Caco-2 (cell line): ENCODE results near the gene BTBD9. TPM values are rescaled to one million over a fixed set of nuclear protein-coding genes. Genes with fewer than 3 reads are reported as not detected.
"Not testable (repeated sequence)": the region's sequence is repeated elsewhere in the genome, so short reads cannot be mapped to it uniquely, and the experiment has no call there.

Experiments used
- BruUV-seq: library from RNA; stranded (reverse); fragments of 400-500 nt; replicated peaks from 2 replicates; lab custom pipeline; 2021; lab: Mats Ljungman, UMichigan
- CTCF ChIA-PET: fragments of 300-600 bp; sonication (Branson Sonifier 250); formaldehyde crosslinking; loops from one replicate; lab custom pipeline; 2022; ENCODE audit warnings: antibody characterized with exemption; lab: Charles Lee
- POLR2A ChIA-PET: fragments of 300-600 bp; sonication (Branson Sonifier 250); formaldehyde crosslinking; loops from one replicate; lab custom pipeline; 2022; ENCODE audit warnings: antibody characterized with exemption; lab: Charles Lee
- DNase-seq, 2 experiments: peaks; one replicate each; pipeline versions ENCODE4 v3.0.0 to v3.0.0-alpha.2; 2020 to 2022
- H3K27me3 ChIP-seq: replicated peaks from 2 replicates; pipeline ENCODE4 v1.6.0; 2011; ENCODE audit warnings: low read length; ENCODE audit not compliant: control insufficient read depth, insufficient read depth
- H3K36me3 ChIP-seq: 2 replicates; pipeline ENCODE4 v1.5.1; 2011; ENCODE audit warnings: low read length; ENCODE audit not compliant: control insufficient read depth, insufficient read depth
- H3K4me1 ChIP-seq: fragments of 250-450 bp; sonication (Bioruptor Pico); 2 replicates; pipeline ENCODE4 v1.5.1; 2020; ENCODE audit warnings: mild to moderate bottlenecking
- H3K4me3 ChIP-seq: 2 replicates; pipeline ENCODE4 v1.5.1; 2011; ENCODE audit warnings: low read depth, mild to moderate bottlenecking, control low read depth, low read length
- H3K9me3 ChIP-seq: fragments of 250-450 bp; sonication (Bioruptor Pico); 2 replicates; pipeline ENCODE4 v1.5.1; 2020; ENCODE audit warnings: mild to moderate bottlenecking, moderate library complexity
- H3K27ac Mint-ChIP-seq: one replicate; pipeline ENCODE4 v1.8.0; 2022; ENCODE audit warnings: mixed read lengths; ENCODE audit not compliant: unreplicated experiment
- H3K27me3 Mint-ChIP-seq: one replicate; pipeline ENCODE4 v1.8.0; 2022; ENCODE audit warnings: mixed read lengths; ENCODE audit not compliant: insufficient read depth, unreplicated experiment
- H3K36me3 Mint-ChIP-seq: one replicate; pipeline ENCODE4 v1.8.0; 2022; ENCODE audit warnings: mild to moderate bottlenecking, mixed read lengths; ENCODE audit not compliant: insufficient read depth, unreplicated experiment
- H3K4me1 Mint-ChIP-seq: one replicate; pipeline ENCODE4 v1.8.0; 2022; ENCODE audit warnings: low read depth, mixed read lengths; ENCODE audit not compliant: unreplicated experiment
- H3K4me3 Mint-ChIP-seq: one replicate; pipeline ENCODE4 v1.8.0; 2022; ENCODE audit warnings: mild to moderate bottlenecking, moderate library complexity, mixed read lengths; ENCODE audit not compliant: unreplicated experiment
- H3K9me3 Mint-ChIP-seq: one replicate; pipeline ENCODE4 v1.8.0; 2022; ENCODE audit warnings: mixed read lengths; ENCODE audit not compliant: unreplicated experiment
- intact Hi-C: fragments of 100-400 bp; cut with micrococcal nuclease; formaldehyde crosslinking; loops from one replicate; pipeline ENCODE4 v1.10.0; 2022; ENCODE audit not compliant: unreplicated experiment
- total RNA-seq: library from RNA; stranded (reverse); gene quantifications from 2 replicates; pipeline ENCODE4 v1.2.3, GENCODE V29; 2022
- TF ChIP-seq, protein P1 (sequence below), 2 experiments: fragments of 200-600 bp in 1 of 2; IDR thresholded peaks; 1 replicate in 1 of 2; 2 replicates in 1 of 2; pipeline versions ENCODE4 v1.5.1 to v1.8.0; 2011 to 2022; ENCODE audit warnings: antibody characterized with exemption in 1 of 2, control low read depth in 1 of 2, inconsistent platforms in 1 of 2, low read depth in 1 of 2, low read length in 1 of 2, mild to moderate bottlenecking in 1 of 2, moderate library complexity in 1 of 2; ENCODE audit not compliant: insufficient read depth in 1 of 2, severe bottlenecking in 1 of 2, unreplicated experiment in 1 of 2

BTBD9 gene
- total RNA-seq, 1 experiment from 2014 or later, result 19.6 TPM

GRCh38 chr6:38349221-38349620, 290.5 kb downstream of the BTBD9 start:
- no TSS peak for BruUV-seq
- Mint-ChIP-seq H3K27ac (no peak overlapping the region), H3K4me1 (no peaks in the 10 kb centered on the region), H3K9me3 (no peaks in the 10 kb centered on the region), H3K4me3 (no peak overlapping the region), H3K36me3 (peaks cover 7% of the 10 kb centered on the region), H3K27me3 (no peaks in the 10 kb centered on the region)
- no peaks in the 10 kb centered on the region for H3K36me3 ChIP-seq
- H3K9me3 ChIP-seq, result no peaks in the 10 kb centered on the region
- no peaks in the 10 kb centered on the region for H3K4me1 ChIP-seq
- no peak overlapping the region for H3K4me3 ChIP-seq
- H3K27me3 ChIP-seq, result no peaks in the 10 kb centered on the region
- TF ChIP-seq, protein P1, sequence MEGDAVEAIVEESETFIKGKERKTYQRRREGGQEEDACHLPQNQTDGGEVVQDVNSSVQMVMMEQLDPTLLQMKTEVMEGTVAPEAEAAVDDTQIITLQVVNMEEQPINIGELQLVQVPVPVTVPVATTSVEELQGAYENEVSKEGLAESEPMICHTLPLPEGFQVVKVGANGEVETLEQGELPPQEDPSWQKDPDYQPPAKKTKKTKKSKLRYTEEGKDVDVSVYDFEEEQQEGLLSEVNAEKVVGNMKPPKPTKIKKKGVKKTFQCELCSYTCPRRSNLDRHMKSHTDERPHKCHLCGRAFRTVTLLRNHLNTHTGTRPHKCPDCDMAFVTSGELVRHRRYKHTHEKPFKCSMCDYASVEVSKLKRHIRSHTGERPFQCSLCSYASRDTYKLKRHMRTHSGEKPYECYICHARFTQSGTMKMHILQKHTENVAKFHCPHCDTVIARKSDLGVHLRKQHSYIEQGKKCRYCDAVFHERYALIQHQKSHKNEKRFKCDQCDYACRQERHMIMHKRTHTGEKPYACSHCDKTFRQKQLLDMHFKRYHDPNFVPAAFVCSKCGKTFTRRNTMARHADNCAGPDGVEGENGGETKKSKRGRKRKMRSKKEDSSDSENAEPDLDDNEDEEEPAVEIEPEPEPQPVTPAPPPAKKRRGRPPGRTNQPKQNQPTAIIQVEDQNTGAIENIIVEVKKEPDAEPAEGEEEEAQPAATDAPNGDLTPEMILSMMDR (IDR thresholded peaks at IDR 0.05; ENCODE audit: insufficient read depth in 1 of 2, low read depth in 1 of 2, low read length in 1 of 2, severe bottlenecking in 1 of 2, unreplicated experiment in 1 of 2), result no peak
- ChIA-PET POLR2A (no interaction called here), CTCF (no interaction called here)
- intact Hi-C loops, result no loop called here
- no peak for DNase-seq

- Mint-ChIP-seq H3K27ac (no peak overlapping the region), H3K9me3 (no peaks in the 10 kb centered on the region), H3K27me3 (no peaks in the 10 kb centered on the region), H3K36me3 (peaks cover 7% of the 10 kb centered on the region), H3K4me3 (no peak overlapping the region), H3K4me1 (no peaks in the 10 kb centered on the region)
- ChIA-PET POLR2A (no interaction called here), CTCF (no interaction called here)
- DNase-seq, result no peak
- intact Hi-C loops, result no loop called here
- H3K4me1 ChIP-seq, result no peaks in the 10 kb centered on the region
- H3K36me3 ChIP-seq, result no peaks in the 10 kb centered on the region
- H3K27me3 ChIP-seq, result no peaks in the 10 kb centered on the region
- no TSS peak for BruUV-seq
- no peak overlapping the region for H3K4me3 ChIP-seq
- H3K9me3 ChIP-seq, result no peaks in the 10 kb centered on the region
- TF ChIP-seq, protein P1 (IDR thresholded peaks at IDR 0.05; ENCODE audit: insufficient read depth in 1 of 2, low read depth in 1 of 2, low read length in 1 of 2, severe bottlenecking in 1 of 2, unreplicated experiment in 1 of 2), result no peak
These were observed 291.4 kb downstream of the BTBD9 start for GRCh38 chr6:38348371-38348770.

GRCh38 chr6:38347829-38348228, 291.9 kb downstream of the BTBD9 start:
- POLR2A ChIA-PET, H3K4me3 ChIP-seq, H3K9me3 ChIP-seq, H3K4me1 Mint-ChIP-seq, DNase-seq, H3K4me1 ChIP-seq, intact Hi-C loops, H3K36me3 Mint-ChIP-seq, BruUV-seq, H3K27me3 Mint-ChIP-seq, H3K4me3 Mint-ChIP-seq, CTCF ChIA-PET, H3K27me3 ChIP-seq, H3K36me3 ChIP-seq, H3K27ac Mint-ChIP-seq, H3K9me3 Mint-ChIP-seq: not testable (repeated sequence)
